ENCODE measurements around the gene SCGB3A1. TPM values are rescaled to one million over a fixed set of nuclear protein-coding genes. Genes with fewer than 3 reads are reported as not detected.

The SCGB3A1 gene
- total RNA-seq, 2 donors from 2014 or later = 32.2 to 412 TPM

DNA sequence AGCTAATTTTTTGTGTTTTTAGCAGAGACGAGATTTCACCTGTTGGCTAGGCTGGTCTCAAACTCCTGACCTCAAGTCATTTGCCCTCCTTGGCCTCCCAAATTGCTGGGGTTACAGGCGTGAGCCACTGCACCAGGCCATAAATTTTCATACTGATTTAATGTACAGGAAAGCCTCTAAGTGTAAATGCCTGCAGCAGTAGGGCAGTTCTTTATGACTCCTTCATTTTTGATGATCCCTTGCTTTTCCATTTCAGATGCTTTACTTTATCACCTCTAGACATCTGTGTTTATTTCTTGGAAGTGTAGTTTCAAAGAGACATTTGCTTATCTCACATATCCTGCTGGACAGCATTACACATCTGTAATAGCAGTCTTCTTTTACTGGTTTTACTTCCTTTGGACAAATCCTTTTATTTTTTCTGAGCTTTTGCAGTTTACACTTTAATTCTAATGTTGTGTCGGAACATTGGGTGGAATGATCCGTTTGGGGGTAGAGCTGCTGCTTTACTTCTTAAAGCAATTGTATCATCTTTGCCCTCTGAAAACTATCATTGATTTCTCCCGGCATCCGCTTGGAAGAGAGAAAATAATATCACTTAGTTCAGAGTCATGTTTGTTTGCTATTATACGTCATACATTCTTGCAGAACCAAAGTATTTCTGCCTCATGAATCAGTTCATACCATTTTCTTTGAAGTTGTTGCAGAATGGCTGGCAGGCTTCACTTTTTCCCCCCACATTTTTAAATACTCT is 36.0 kb downstream of the SCGB3A1 start:
- intact Hi-C loops (cut with DNase I) = no loop called here
- Histone ChIP-seq H3K9me3 (no peaks in the 10 kb centered on the region), H3K4me3 (no peak overlapping the region), H3K4me1 (replicated peaks) (no peaks in the 10 kb centered on the region), H3K27ac (no peak overlapping the region), H3K27me3 (replicated peaks; ENCODE audit: insufficient read depth) (no peaks in the 10 kb centered on the region), H3K36me3 (no peaks in the 10 kb centered on the region)
- TF ChIP-seq POLR2A (IDR thresholded peaks at IDR 0.05) (no peak), POLR2AphosphoS5 (IDR thresholded peaks at IDR 0.05) (no peak)
- TF ChIP-seq, protein P1, sequence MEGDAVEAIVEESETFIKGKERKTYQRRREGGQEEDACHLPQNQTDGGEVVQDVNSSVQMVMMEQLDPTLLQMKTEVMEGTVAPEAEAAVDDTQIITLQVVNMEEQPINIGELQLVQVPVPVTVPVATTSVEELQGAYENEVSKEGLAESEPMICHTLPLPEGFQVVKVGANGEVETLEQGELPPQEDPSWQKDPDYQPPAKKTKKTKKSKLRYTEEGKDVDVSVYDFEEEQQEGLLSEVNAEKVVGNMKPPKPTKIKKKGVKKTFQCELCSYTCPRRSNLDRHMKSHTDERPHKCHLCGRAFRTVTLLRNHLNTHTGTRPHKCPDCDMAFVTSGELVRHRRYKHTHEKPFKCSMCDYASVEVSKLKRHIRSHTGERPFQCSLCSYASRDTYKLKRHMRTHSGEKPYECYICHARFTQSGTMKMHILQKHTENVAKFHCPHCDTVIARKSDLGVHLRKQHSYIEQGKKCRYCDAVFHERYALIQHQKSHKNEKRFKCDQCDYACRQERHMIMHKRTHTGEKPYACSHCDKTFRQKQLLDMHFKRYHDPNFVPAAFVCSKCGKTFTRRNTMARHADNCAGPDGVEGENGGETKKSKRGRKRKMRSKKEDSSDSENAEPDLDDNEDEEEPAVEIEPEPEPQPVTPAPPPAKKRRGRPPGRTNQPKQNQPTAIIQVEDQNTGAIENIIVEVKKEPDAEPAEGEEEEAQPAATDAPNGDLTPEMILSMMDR (IDR thresholded peaks at IDR 0.05) = no peak
- DNase-seq (ENCODE audit: low spot score) = no peak
- WGBS = 67% methylated on average over 7 of the region's 7 CpGs

DNA sequence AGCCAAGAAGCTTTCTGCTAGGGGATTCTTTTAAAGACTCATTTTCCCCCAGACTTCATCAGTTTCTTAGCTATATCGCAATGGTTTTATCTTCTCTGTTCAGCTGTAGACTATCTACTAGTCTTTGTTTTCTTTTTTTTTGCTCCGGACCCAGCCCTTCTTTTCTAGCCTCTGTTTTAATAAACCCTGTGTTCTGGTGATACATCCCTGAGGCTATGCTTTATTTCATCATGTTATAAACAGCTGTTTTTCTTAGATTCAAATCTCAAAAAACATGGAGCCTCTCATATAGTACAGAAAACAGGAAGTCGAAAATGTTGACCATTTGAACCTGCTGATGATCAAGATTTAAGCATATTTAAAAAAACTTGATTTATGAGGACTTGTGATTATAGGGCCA is 37.8 kb downstream of the SCGB3A1 start:
- H3K36me3 ChIP-seq = no peaks in the 10 kb centered on the region
- 87% methylated on average over 3 of the region's 3 CpGs for WGBS

DNA sequence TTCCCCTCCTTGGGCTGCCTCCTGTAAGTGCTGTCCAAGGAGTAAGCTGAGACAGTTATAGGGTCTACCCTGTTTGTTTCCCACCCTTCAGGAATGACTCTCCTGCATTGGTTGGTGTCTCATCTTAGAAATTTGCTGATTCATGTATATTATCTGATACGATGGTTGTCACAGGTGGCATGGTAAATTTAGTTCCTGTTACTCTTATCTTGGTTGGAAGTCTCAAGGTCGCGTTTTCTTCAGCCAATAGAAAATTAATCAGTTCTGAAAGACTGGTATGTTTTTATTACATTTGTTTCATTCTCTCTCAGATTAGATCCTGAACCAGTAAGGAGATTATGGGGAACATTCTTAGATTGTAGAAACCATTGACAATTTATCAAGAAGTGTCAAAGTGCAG is 42.7 kb downstream of the SCGB3A1 start:
- no peak for DNase-seq (ENCODE audit: low spot score)
- Histone ChIP-seq H3K27ac (no peak overlapping the region), H3K4me1 (replicated peaks) (no peaks in the 10 kb centered on the region), H3K9me3 (no peaks in the 10 kb centered on the region), H3K4me3 (no peak overlapping the region), H3K27me3 (replicated peaks; ENCODE audit: insufficient read depth) (no peaks in the 10 kb centered on the region), H3K36me3 (no peaks in the 10 kb centered on the region)
- intact Hi-C loops (cut with DNase I) = no loop called here
- TF ChIP-seq, protein P1 (IDR thresholded peaks at IDR 0.05) = no peak
- no peak for TF ChIP-seq POLR2A (IDR thresholded peaks at IDR 0.05)
- TF ChIP-seq POLR2AphosphoS5 (IDR thresholded peaks at IDR 0.05) = no peak
- WGBS = 84% methylated on average over 3 of the region's 3 CpGs

More for the DNA sequence above, 37.8 kb downstream of the SCGB3A1 start:
- intact Hi-C loops (cut with DNase I) = no loop called here
- H3K4me3 ChIP-seq = no peak overlapping the region
- no peaks in the 10 kb centered on the region for H3K27me3 ChIP-seq (replicated peaks; ENCODE audit: insufficient read depth)
- no peaks in the 10 kb centered on the region for H3K4me1 ChIP-seq (replicated peaks)
- H3K27ac ChIP-seq = no peak overlapping the region
- H3K9me3 ChIP-seq = no peaks in the 10 kb centered on the region
- TF ChIP-seq POLR2A (IDR thresholded peaks at IDR 0.05) = no peak
- TF ChIP-seq, protein P1 (IDR thresholded peaks at IDR 0.05) = no peak
- TF ChIP-seq POLR2AphosphoS5 (IDR thresholded peaks at IDR 0.05) = no peak
- DNase-seq (ENCODE audit: low spot score) = no peak

DNA sequence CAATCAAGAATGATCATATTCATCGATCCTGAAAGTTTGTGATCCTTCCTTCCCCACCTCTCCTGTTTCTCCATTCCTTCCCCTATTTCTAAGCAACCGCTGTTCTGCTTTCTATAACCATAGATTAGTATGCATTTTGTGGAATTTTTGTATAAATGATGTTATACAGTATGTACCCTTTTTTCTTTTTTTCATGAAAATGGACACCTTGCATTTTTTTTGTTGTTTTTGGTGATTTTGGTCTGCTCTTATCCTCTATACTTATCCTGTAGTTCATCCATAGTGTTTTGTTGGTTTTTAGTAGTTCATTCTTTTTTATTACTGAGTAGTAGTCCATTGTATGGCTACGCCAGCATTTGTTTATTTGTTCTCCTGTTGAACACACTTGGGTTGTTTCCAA is 46.1 kb downstream of the SCGB3A1 start:
- WGBS = 96% methylated on average over 3 of the region's 3 CpGs
- DNase-seq (ENCODE audit: low spot score) = no peak
- H3K36me3 ChIP-seq = no peaks in the 10 kb centered on the region
- no peak overlapping the region for H3K4me3 ChIP-seq
- H3K27ac ChIP-seq = no peak overlapping the region
- H3K4me1 ChIP-seq (replicated peaks) = no peaks in the 10 kb centered on the region
- intact Hi-C loops (cut with DNase I) = no loop called here
- H3K27me3 ChIP-seq (replicated peaks; ENCODE audit: insufficient read depth) = no peaks in the 10 kb centered on the region
- no peaks in the 10 kb centered on the region for H3K9me3 ChIP-seq
- TF ChIP-seq POLR2AphosphoS5 (IDR thresholded peaks at IDR 0.05) = no peak
- TF ChIP-seq, protein P1 (IDR thresholded peaks at IDR 0.05) = no peak

- intact Hi-C loops (cut with DNase I) = no loop called here
- no peak for DNase-seq (ENCODE audit: low spot score)
- WGBS = 96% methylated on average over 9 of the region's 9 CpGs
- Histone ChIP-seq H3K4me3 (no peak overlapping the region), H3K4me1 (replicated peaks) (no peaks in the 10 kb centered on the region), H3K9me3 (no peaks in the 10 kb centered on the region), H3K36me3 (no peaks in the 10 kb centered on the region), H3K27me3 (replicated peaks; ENCODE audit: insufficient read depth) (no peaks in the 10 kb centered on the region), H3K27ac (no peak overlapping the region)
- TF ChIP-seq POLR2AphosphoS5 (IDR thresholded peaks at IDR 0.05) = no peak
- TF ChIP-seq POLR2A (IDR thresholded peaks at IDR 0.05) = no peak
- TF ChIP-seq, protein P1 (IDR thresholded peaks at IDR 0.05) = no peak
Observed at GRCh38 chr5:180541710-180542109, 49.6 kb downstream of the SCGB3A1 start.

Data from prostate gland (tissue), 2 donors.